Glutamatergic neuron (in vitro differentiated cells): ENCODE data around the gene ADIPOR2. TPM values are rescaled to one million over a fixed set of nuclear protein-coding genes. Genes with fewer than 3 reads are reported as not detected.
A peak's percentile ranks its signal among the peaks of the same experiment; 100 is the strongest.

Experiments used
- DNase-seq: peaks from one replicate; pipeline ENCODE4 v3.0.0; 2022
- H3K27ac Mint-ChIP-seq: one replicate; pipeline ENCODE4 v1.8.0; 2020; ENCODE audit warnings: mild to moderate bottlenecking, mixed read lengths, inconsistent platforms; ENCODE audit not compliant: unreplicated experiment
- H3K27me3 Mint-ChIP-seq: one replicate; pipeline ENCODE4 v1.8.0; 2020; ENCODE audit warnings: mild to moderate bottlenecking, moderate library complexity, mixed read lengths, inconsistent platforms; ENCODE audit not compliant: unreplicated experiment
- H3K36me3 Mint-ChIP-seq: one replicate; pipeline ENCODE4 v1.8.0; 2020; ENCODE audit warnings: mild to moderate bottlenecking, mixed read lengths, inconsistent platforms; ENCODE audit not compliant: unreplicated experiment
- H3K4me1 Mint-ChIP-seq: one replicate; pipeline ENCODE4 v1.8.0; 2020; ENCODE audit warnings: mild to moderate bottlenecking, low read depth, mixed read lengths, inconsistent platforms; ENCODE audit not compliant: unreplicated experiment
- H3K4me3 Mint-ChIP-seq: one replicate; pipeline ENCODE4 v1.8.0; 2020; ENCODE audit warnings: mild to moderate bottlenecking, mixed read lengths, inconsistent platforms; ENCODE audit not compliant: unreplicated experiment
- H3K9me3 Mint-ChIP-seq: one replicate; pipeline ENCODE4 v1.8.0; 2020; ENCODE audit warnings: mild to moderate bottlenecking, moderate library complexity, mixed read lengths, inconsistent platforms; ENCODE audit not compliant: unreplicated experiment
- total RNA-seq: library from RNA; stranded (reverse); fragmentation: NEBNext Ultra II Directional; extraction: Animal tissue kit (Norgen Biotek cat#: 25700); gene quantifications from one replicate; pipeline ENCODE4 v1.2.1, GENCODE V29; 2021; ENCODE audit not compliant: unreplicated experiment
- TF ChIP-seq, protein P1 (sequence below): fragments of 200-600 bp; sonication (generic); IDR thresholded peaks from one replicate; pipeline ENCODE4 v1.5.0; 2021; ENCODE audit not compliant: partially characterized antibody, unreplicated experiment

The ADIPOR2 gene
- total RNA-seq, 1 donor from 2014 or later, result 43.3 TPM

GRCh38 chr12:1769809-1770494 is 79.1 kb downstream of the ADIPOR2 start:
- TF ChIP-seq, protein P1, sequence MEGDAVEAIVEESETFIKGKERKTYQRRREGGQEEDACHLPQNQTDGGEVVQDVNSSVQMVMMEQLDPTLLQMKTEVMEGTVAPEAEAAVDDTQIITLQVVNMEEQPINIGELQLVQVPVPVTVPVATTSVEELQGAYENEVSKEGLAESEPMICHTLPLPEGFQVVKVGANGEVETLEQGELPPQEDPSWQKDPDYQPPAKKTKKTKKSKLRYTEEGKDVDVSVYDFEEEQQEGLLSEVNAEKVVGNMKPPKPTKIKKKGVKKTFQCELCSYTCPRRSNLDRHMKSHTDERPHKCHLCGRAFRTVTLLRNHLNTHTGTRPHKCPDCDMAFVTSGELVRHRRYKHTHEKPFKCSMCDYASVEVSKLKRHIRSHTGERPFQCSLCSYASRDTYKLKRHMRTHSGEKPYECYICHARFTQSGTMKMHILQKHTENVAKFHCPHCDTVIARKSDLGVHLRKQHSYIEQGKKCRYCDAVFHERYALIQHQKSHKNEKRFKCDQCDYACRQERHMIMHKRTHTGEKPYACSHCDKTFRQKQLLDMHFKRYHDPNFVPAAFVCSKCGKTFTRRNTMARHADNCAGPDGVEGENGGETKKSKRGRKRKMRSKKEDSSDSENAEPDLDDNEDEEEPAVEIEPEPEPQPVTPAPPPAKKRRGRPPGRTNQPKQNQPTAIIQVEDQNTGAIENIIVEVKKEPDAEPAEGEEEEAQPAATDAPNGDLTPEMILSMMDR, result no peak
- no peaks in the 10 kb centered on the region for H3K36me3 Mint-ChIP-seq
- H3K9me3 Mint-ChIP-seq, result peaks cover 4% of the 10 kb centered on the region
- no peak for DNase-seq
- H3K4me1 Mint-ChIP-seq, result peaks cover 63% of the 10 kb centered on the region
- peak overlapping the region; percentile 96 for H3K27ac Mint-ChIP-seq
- peak overlapping the region; percentile 76 for H3K4me3 Mint-ChIP-seq
- H3K27me3 Mint-ChIP-seq, result no peaks in the 10 kb centered on the region

GRCh38 chr12:1773937-1774655 is 83.2 kb downstream of the ADIPOR2 start:
- Mint-ChIP-seq H3K4me1 (peaks cover 66% of the 10 kb centered on the region), H3K4me3 (peak overlapping the region; percentile 53), H3K27ac (peak overlapping the region; percentile 87), H3K36me3 (no peaks in the 10 kb centered on the region), H3K27me3 (peaks cover 3% of the 10 kb centered on the region), H3K9me3 (peaks cover 9% of the 10 kb centered on the region)
- no peak for DNase-seq
- TF ChIP-seq, protein P1, result no peak

GRCh38 chr12:1776170-1776921 is 85.5 kb downstream of the ADIPOR2 start:
- Mint-ChIP-seq H3K9me3 (peaks cover 6% of the 10 kb centered on the region), H3K4me3 (peak overlapping the region; percentile 63), H3K36me3 (no peaks in the 10 kb centered on the region), H3K4me1 (peaks cover 51% of the 10 kb centered on the region), H3K27ac (peak overlapping the region; percentile 90), H3K27me3 (peaks cover 4% of the 10 kb centered on the region)
- no peak for DNase-seq
- TF ChIP-seq, protein P1, result no peak

- Mint-ChIP-seq H3K4me1 (peaks cover 53% of the 10 kb centered on the region), H3K27ac (no peak overlapping the region), H3K27me3 (peaks cover 4% of the 10 kb centered on the region), H3K36me3 (no peaks in the 10 kb centered on the region), H3K9me3 (peaks cover 5% of the 10 kb centered on the region), H3K4me3 (no peak overlapping the region)
- DNase-seq, result no peak
- TF ChIP-seq, protein P1, result no peak
Observed at GRCh38 chr12:1777798-1778197, 86.9 kb downstream of the ADIPOR2 start.
